GM21526 (cell line): ENCODE measurements around the gene GLIS2.

Experiments used
- ATAC-seq: cut with Tn5 transposase; IDR thresholded peaks from one replicate; pipeline ENCODE4 v1.9.1; 2021; ENCODE audit warnings: moderate library complexity; ENCODE audit not compliant: unreplicated experiment, low FRiP score

Gene GLIS2

GRCh38 chr16:4380119-4381063 is 64.5 kb downstream of the GLIS2 start:
- ATAC-seq = no peak

- ATAC-seq = no peak
Measured at GRCh38 chr16:4381072-4381934, 65.4 kb downstream of the GLIS2 start.

- no peak for ATAC-seq
Measured at GRCh38 chr16:4381935-4382794, 66.3 kb downstream of the GLIS2 start.

GRCh38 chr16:4382795-4383357 is 67.0 kb downstream of the GLIS2 start:
- ATAC-seq = no peak

GRCh38 chr16:4383591-4384444 is 68.0 kb downstream of the GLIS2 start:
- no peak for ATAC-seq

DNA sequence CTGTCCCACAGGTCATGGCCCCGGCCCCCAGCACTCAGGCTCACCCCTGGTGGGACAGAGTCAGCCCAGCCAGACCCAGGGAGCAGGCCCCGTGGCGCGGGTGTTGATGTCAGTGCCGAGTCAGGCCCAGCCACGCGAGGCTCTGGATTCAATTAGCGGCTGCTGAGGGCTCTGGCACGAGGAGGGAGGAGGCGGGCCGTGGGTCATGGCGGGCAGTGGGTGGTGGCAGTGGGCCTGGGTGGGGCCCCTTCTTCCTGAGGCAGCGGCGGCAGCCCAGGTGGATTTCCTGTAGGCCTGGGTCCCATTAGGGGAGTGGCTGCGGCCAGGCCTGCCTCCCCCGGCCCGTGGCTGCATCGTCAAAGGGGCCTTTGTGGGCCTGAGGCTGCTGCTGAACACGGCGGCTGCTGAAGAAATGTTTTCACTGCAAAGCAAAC is 68.7 kb downstream of the GLIS2 start:
- ATAC-seq = no peak

DNA sequence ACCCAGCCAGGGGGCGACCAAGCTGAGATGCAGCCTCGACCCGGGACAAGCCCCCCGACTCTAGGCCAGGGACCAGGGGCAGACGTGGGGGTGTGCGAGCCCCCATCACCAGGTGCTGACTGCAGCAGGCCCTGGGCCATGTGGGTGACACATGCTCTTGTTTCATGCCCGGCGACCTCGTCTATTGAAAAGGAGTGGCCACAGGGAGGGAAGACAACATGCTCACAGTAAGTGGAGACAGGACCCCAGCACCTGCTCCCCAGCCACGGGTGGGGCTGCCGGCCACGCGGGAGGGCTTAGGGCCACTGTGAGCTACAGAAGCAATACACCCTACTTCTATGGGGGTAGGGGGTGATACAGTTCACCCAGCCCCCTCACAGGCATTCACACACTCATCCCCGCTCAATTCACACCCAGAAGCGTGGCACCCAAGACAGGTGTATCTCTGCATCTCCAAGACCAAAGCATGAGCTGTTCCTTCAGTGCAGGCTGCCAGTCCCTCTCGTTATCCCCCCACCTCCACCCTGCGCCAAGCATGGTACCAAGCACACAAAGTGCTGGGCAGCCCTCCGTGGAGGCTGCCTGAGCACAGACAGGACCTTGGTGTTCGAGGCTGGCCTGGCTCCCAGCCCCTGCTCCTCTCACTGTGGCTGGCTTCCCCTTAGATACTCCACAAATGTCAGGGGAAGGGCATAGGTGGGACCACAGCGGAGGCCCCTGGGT is 69.4 kb downstream of the GLIS2 start:
- no peak for ATAC-seq

DNA sequence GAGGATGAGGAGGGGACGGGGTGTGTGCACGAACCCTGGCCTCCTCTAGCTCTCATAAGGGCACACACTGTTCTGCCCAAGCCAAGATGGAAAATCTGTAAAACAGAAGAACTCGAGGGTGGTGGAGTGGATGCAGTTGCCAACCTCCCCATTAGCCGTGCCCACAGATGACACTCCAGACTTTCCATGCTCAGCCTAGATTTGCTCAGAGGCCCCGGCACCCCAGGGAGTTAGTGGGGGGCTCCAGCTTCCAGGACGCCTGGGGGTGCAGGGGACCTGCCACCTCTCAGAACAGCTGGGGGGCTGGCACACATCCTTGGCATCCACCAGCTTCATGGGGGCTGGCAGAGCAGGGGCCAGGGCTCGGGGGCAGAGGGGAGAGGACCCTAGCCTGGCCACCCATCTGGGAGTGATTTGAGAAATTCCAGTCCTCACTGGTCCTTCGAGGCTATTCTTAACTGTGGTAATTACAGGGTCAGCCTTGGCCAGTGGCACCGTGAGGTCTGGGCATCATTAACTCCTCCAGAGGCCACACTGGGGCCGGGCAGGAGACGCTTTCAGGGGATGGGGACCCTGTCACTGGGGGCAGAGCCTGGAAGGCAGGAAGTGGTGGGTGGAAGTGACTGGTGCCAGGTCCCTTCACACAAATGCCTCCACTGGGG is 70.1 kb downstream of the GLIS2 start:
- no peak for ATAC-seq

DNA sequence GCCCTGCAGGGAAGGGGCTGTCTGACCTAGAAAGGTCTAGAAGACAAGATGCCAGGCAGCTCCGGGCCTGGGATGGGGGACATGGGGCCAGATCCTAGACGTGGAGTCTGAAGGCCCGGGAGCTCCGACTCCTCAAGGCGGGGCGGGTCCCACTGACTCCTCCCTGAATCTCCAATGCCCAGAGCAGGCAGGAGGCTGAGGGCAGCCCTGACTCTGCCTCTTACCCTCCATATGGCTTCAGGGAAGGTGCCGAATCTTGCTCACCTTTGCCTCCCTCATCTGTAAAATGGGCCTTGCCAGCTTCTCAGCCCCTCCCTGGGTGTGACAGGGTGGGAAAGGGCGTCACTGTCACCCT is 70.6 kb downstream of the GLIS2 start:
- ATAC-seq = no peak

DNA sequence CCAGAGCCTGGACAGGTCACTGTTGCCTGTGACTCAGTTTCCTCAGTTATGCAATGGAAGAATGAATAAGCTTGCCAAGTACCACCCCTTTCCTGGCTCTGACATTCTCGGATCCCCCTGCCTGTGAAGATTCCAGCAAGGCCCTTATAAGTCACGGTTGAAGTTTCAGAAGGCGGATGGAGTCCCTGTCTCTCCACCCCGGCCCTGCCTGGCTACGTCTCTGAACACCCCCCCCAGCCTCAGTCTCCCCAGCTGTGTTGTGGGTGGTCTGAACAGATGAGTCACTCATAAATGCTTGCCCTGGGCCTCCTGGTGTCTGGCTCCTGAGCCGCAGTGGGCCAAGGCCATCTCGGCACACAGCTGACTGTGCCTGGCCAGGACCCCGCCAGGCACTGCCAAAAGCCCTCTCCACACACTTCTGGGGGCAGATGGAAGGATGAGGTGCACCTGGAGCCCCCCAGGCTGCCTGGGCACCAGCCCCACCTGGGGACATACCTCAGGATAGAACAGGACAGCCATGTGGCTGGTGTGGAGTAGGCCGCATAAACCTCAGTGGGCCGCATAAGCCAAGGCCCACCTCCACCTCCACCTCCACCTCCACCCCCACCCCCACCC is 71.2 kb downstream of the GLIS2 start:
- ATAC-seq = no peak

DNA sequence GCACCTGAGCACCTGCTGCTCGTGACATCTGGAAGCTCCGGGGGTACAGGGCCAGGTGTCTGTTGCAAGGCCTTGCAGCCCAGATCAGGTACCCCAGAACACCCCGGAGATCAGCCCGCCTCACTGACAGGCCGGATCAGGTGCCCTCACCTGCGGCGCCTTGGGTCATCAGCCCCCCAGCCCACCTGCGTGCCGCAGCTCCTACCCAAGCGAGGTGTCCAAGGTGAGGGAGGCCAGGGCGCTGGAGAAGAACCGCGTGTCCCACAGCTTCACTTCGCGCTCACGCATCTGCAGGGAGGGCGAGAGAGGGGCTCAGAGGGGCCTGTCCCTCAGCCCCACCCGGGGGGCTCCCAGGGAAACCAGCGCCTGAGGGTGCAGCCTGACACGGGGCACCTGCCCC is 71.9 kb downstream of the GLIS2 start:
- no peak for ATAC-seq

DNA sequence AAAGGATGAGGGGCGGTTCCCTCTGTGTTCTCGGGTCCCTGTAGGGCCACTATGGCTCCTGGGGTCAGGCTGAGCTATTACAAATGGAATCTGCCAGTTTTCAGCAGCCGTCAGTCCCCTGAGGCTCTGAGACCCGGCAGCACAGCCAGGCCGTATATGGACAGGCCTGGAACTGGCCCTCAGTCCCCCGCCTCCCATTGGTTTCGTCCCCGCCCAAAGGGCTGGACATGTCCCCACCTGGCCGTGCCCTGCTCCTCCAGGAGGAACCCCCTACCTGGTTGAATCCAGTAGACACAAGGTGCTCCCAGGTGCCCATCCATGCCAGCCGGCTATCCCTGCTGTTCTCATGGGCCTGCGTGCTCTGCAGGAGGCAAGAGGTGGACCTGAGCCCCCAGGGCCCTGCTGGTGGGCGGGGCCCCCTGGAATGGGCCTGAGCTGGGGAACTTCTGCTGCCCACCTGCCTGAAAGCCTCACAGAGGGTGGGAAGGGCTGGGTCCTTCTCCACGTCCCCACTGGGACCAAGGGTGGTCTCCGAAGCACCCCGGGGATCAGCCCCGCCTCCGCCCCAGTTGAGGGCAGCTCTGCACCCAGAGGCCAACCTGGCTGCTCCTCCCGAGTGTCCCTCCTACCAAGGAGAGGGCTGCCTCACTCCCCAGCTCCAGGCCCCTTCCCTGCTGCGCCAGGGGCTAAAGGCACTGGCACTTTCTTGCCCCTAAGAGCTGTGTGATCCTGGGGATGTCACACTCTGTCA is 72.6 kb downstream of the GLIS2 start:
- no peak for ATAC-seq
